ENCODE measurements around the gene FAP.

Gene FAP

DNA sequence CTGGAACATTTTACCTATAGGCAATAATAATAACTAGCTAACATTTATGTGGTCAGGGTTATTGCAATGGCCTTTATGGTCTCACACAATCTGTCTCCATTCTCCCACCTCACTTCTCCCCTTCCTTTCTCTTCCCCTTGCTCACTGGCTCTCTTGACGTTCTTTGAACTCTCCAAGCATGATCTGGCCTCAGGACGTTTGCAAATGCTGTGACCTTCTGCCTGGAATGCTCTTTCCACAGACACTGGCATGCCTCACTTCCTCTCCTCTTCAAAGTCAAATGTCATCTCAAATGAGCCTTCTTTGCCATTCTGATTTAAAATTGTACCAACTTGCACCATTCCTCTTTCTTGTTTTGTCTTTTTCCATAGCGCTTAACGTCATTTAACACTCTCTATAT lies 65.9 kb downstream of the FAP start:
- no peak overlapping the region for H3K27ac ChIP-seq (ENCODE audit: low read length, poor library complexity, severe bottlenecking)
- H3K4me1 ChIP-seq (ENCODE audit: control insufficient read depth, insufficient read depth, low read depth, low read length) = no peaks in the 10 kb centered on the region
- no peak for DNase-seq
- H3K9ac ChIP-seq (ENCODE audit: low read length) = no peak overlapping the region
- no peaks in the 10 kb centered on the region for H3K27me3 ChIP-seq (ENCODE audit: control insufficient read depth in 1 of 2, insufficient read depth in 1 of 2, low read length in 2 of 2)
- H2BK120ac ChIP-seq (ENCODE audit: low read depth, low read length) = no peak overlapping the region
- no peak overlapping the region for H4K91ac ChIP-seq (ENCODE audit: low read length)
- H3K4me2 ChIP-seq (ENCODE audit: low read length, poor library complexity, severe bottlenecking) = no peak overlapping the region
- no peak overlapping the region for H2BK15ac ChIP-seq (ENCODE audit: low read depth, poor library complexity, severe bottlenecking)
- H3K36me3 ChIP-seq (ENCODE audit: control insufficient read depth in 1 of 2, insufficient read depth in 2 of 2, low read depth in 1 of 2, low read length in 2 of 2) = peaks cover 0 to 92% of the 10 kb centered on the region in 2 experiments
- no peak overlapping the region for H2AFZ ChIP-seq (ENCODE audit: low read depth, low read length)
- H3K4ac ChIP-seq (ENCODE audit: low read depth in 1 of 2, low read length in 2 of 2) = no peak overlapping the region
- no peaks in the 10 kb centered on the region for H3K79me1 ChIP-seq (replicated peaks; ENCODE audit: low read length, poor library complexity, severe bottlenecking)
- H3K18ac ChIP-seq (ENCODE audit: low read depth in 1 of 2, low read length in 2 of 2) = no peak overlapping the region
- H4K8ac ChIP-seq (ENCODE audit: low read length) = no peak overlapping the region
- no peak overlapping the region for H3K14ac ChIP-seq (ENCODE audit: low read length in 2 of 2)
- H2AK5ac ChIP-seq (ENCODE audit: low read length, severe bottlenecking) = no peak overlapping the region
- no peak overlapping the region for H2BK5ac ChIP-seq (ENCODE audit: low read depth, low read length, poor library complexity, severe bottlenecking)
- no peaks in the 10 kb centered on the region for H3K9me3 ChIP-seq (ENCODE audit: control insufficient read depth, low read length)
- no peak overlapping the region for H3K23ac ChIP-seq (ENCODE audit: low read length in 2 of 2)
- 55% methylated on average over 3 of the region's 4 CpGs for WGBS
- H3K4me3 ChIP-seq (ENCODE audit: insufficient read depth in 1 of 2, low read depth in 1 of 2, low read length in 2 of 2) = no peak overlapping the region
- no peak overlapping the region for H2BK12ac ChIP-seq (ENCODE audit: low read length in 2 of 2)

DNA sequence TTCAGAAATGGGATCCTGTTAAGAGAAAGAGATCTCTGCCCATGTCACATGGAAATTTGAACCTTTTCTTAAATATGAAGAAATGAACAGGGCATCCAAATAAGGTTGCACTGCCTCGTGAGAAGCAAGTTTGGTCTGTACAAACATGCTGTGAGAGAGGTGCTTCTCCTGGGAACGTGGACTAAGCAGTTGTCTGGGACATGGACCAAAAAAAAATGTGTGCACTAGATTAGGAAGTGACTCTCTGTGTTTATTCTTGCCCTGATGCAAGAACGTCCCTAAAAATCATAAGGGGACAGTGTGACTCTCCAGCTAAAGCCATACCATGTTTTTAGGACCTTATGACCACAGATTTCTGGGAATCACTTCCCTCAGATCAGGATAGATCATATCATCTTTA lies 67.5 kb downstream of the FAP start:
- Histone ChIP-seq H3K79me1 (replicated peaks; ENCODE audit: low read length, poor library complexity, severe bottlenecking) (no peaks in the 10 kb centered on the region), H2AK5ac (ENCODE audit: low read length, severe bottlenecking) (no peak overlapping the region), H3K36me3 (ENCODE audit: control insufficient read depth in 1 of 2, insufficient read depth in 2 of 2, low read depth in 1 of 2, low read length in 2 of 2) (peaks cover 0 to 92% of the 10 kb centered on the region in 2 experiments), H3K4me3 (ENCODE audit: insufficient read depth in 1 of 2, low read depth in 1 of 2, low read length in 2 of 2) (no peak overlapping the region), H3K9me3 (ENCODE audit: control insufficient read depth, low read length) (no peaks in the 10 kb centered on the region), H3K9ac (ENCODE audit: low read length) (peak overlapping the region; percentile 7), H2AFZ (ENCODE audit: low read depth, low read length) (no peak overlapping the region), H2BK12ac (ENCODE audit: low read length in 2 of 2) (no peak overlapping the region), H2BK5ac (ENCODE audit: low read depth, low read length, poor library complexity, severe bottlenecking) (no peak overlapping the region), H3K14ac (ENCODE audit: low read length in 2 of 2) (no peak overlapping the region), H2BK15ac (ENCODE audit: low read depth, poor library complexity, severe bottlenecking) (no peak overlapping the region), H3K27ac (ENCODE audit: low read length, poor library complexity, severe bottlenecking) (no peak overlapping the region), H3K27me3 (ENCODE audit: control insufficient read depth in 1 of 2, insufficient read depth in 1 of 2, low read length in 2 of 2) (no peaks in the 10 kb centered on the region), H4K91ac (ENCODE audit: low read length) (no peak overlapping the region), H3K18ac (ENCODE audit: low read depth in 1 of 2, low read length in 2 of 2) (no peak overlapping the region), H3K4me1 (ENCODE audit: control insufficient read depth, insufficient read depth, low read depth, low read length) (no peaks in the 10 kb centered on the region), H3K23ac (ENCODE audit: low read length in 2 of 2) (no peak overlapping the region), H4K8ac (ENCODE audit: low read length) (no peak overlapping the region), H2BK120ac (ENCODE audit: low read depth, low read length) (no peak overlapping the region), H3K4ac (ENCODE audit: low read depth in 1 of 2, low read length in 2 of 2) (no peak overlapping the region), H3K4me2 (ENCODE audit: low read length, poor library complexity, severe bottlenecking) (no peak overlapping the region)
- WGBS = 62% methylated on average over 3 of the region's 3 CpGs
- DNase-seq = no peak

DNA sequence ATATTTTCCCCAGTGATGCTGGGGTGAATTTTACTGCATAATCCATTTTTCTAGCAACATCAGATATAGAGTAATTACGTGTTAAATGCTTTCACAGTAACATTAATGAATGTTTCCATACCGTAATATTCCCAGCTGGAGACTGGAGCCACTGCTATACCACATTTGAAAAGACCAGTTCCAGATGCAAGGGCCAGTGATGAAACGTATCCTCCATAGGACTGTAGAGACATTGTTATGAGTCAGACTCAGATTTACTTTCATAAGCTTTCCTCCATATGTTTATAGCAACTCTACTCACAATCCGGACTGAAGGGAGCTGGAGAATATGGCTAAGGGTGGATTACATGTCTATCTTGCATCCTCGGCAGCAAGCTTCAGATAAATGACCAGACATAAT lies 68.5 kb downstream of the FAP start:
- peaks cover 0 to 93% of the 10 kb centered on the region in 2 experiments for H3K36me3 ChIP-seq (ENCODE audit: control insufficient read depth in 1 of 2, insufficient read depth in 2 of 2, low read depth in 1 of 2, low read length in 2 of 2)
- 95% methylated on average over 2 of the region's 5 CpGs for WGBS
- no peak overlapping the region for H3K9ac ChIP-seq (ENCODE audit: low read length)

DNA sequence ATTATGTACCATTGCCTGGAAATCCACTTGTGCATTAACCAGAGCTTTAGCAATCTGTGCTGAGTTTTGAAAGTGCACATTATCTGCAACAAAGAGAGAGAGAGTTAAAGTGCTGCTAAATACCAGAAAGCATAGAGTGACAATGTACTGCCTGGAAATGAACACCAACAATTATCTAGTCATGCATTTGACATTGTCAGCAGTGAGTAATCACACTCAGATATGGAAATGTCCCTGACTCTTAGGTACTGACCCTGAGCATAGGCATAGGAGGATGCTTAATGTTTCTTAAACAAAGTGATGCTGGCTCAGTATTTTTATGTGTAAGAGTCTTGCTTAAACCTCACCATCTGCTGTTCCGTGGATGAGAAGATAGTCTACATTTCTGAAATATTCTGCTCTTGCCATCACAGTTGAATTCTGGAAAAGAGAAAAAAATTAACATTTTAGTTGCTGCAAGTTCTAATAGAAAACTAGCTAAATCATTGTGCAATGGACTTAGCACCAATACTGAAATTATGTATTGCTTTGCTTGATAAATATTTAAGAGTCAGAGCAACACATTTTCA lies 70.4 kb downstream of the FAP start:
- H3K23ac ChIP-seq (ENCODE audit: low read length in 2 of 2) = no peak overlapping the region
- H2AFZ ChIP-seq (ENCODE audit: low read depth, low read length) = no peak overlapping the region
- H3K4me1 ChIP-seq (ENCODE audit: control insufficient read depth, insufficient read depth, low read depth, low read length) = no peaks in the 10 kb centered on the region
- no peak overlapping the region for H2BK12ac ChIP-seq (ENCODE audit: low read length in 2 of 2)
- H2BK120ac ChIP-seq (ENCODE audit: low read depth, low read length) = no peak overlapping the region
- no peak overlapping the region for H3K4ac ChIP-seq (ENCODE audit: low read depth in 1 of 2, low read length in 2 of 2)
- H3K4me2 ChIP-seq (ENCODE audit: low read length, poor library complexity, severe bottlenecking) = no peak overlapping the region
- H3K14ac ChIP-seq (ENCODE audit: low read length in 2 of 2) = no peak overlapping the region
- H3K18ac ChIP-seq (ENCODE audit: low read depth in 1 of 2, low read length in 2 of 2) = no peak overlapping the region
- H3K9ac ChIP-seq (ENCODE audit: low read length) = no peak overlapping the region
- H2BK15ac ChIP-seq (ENCODE audit: low read depth, poor library complexity, severe bottlenecking) = no peak overlapping the region
- H3K36me3 ChIP-seq (ENCODE audit: control insufficient read depth in 1 of 2, insufficient read depth in 2 of 2, low read depth in 1 of 2, low read length in 2 of 2) = peaks cover 0 to 95% of the 10 kb centered on the region in 2 experiments
- no peak overlapping the region for H2BK5ac ChIP-seq (ENCODE audit: low read depth, low read length, poor library complexity, severe bottlenecking)
- H4K8ac ChIP-seq (ENCODE audit: low read length) = no peak overlapping the region
- no peak overlapping the region for H3K27ac ChIP-seq (ENCODE audit: low read length, poor library complexity, severe bottlenecking)
- no peak overlapping the region for H3K4me3 ChIP-seq (ENCODE audit: insufficient read depth in 1 of 2, low read depth in 1 of 2, low read length in 2 of 2)
- no peaks in the 10 kb centered on the region for H3K9me3 ChIP-seq (ENCODE audit: control insufficient read depth, low read length)
- H3K79me1 ChIP-seq (replicated peaks; ENCODE audit: low read length, poor library complexity, severe bottlenecking) = no peaks in the 10 kb centered on the region
- 100% methylated on average over 1 of the region's 1 CpG for WGBS
- DNase-seq = no peak
- H2AK5ac ChIP-seq (ENCODE audit: low read length, severe bottlenecking) = no peak overlapping the region
- H4K91ac ChIP-seq (ENCODE audit: low read length) = no peak overlapping the region
- H3K27me3 ChIP-seq (ENCODE audit: control insufficient read depth in 1 of 2, insufficient read depth in 1 of 2, low read length in 2 of 2) = no peaks in the 10 kb centered on the region

More for the DNA sequence above, 68.5 kb downstream of the FAP start:
- Histone ChIP-seq H3K4me3 (ENCODE audit: insufficient read depth in 1 of 2, low read depth in 1 of 2, low read length in 2 of 2) (no peak overlapping the region), H2BK15ac (ENCODE audit: low read depth, poor library complexity, severe bottlenecking) (no peak overlapping the region), H3K79me1 (replicated peaks; ENCODE audit: low read length, poor library complexity, severe bottlenecking) (no peaks in the 10 kb centered on the region), H3K4me1 (ENCODE audit: control insufficient read depth, insufficient read depth, low read depth, low read length) (no peaks in the 10 kb centered on the region), H3K4me2 (ENCODE audit: low read length, poor library complexity, severe bottlenecking) (no peak overlapping the region), H3K23ac (ENCODE audit: low read length in 2 of 2) (no peak overlapping the region), H3K14ac (ENCODE audit: low read length in 2 of 2) (no peak overlapping the region), H2BK120ac (ENCODE audit: low read depth, low read length) (no peak overlapping the region), H3K27ac (ENCODE audit: low read length, poor library complexity, severe bottlenecking) (no peak overlapping the region), H3K27me3 (ENCODE audit: control insufficient read depth in 1 of 2, insufficient read depth in 1 of 2, low read length in 2 of 2) (no peaks in the 10 kb centered on the region), H4K91ac (ENCODE audit: low read length) (no peak overlapping the region), H3K9me3 (ENCODE audit: control insufficient read depth, low read length) (no peaks in the 10 kb centered on the region), H4K8ac (ENCODE audit: low read length) (no peak overlapping the region), H2AK5ac (ENCODE audit: low read length, severe bottlenecking) (no peak overlapping the region), H3K4ac (ENCODE audit: low read depth in 1 of 2, low read length in 2 of 2) (no peak overlapping the region), H2BK12ac (ENCODE audit: low read length in 2 of 2) (no peak overlapping the region), H2AFZ (ENCODE audit: low read depth, low read length) (no peak overlapping the region), H3K18ac (ENCODE audit: low read depth in 1 of 2, low read length in 2 of 2) (no peak overlapping the region), H2BK5ac (ENCODE audit: low read depth, low read length, poor library complexity, severe bottlenecking) (no peak overlapping the region)
- DNase-seq = peak; percentile 54
